ENCODE results near the gene ADAMTS2. TPM values are rescaled to one million over a fixed set of nuclear protein-coding genes. Genes with fewer than 3 reads are reported as not detected.
A peak's percentile ranks its signal among the peaks of the same experiment; 100 is the strongest.

The ADAMTS2 gene
- total and polyA plus RNA-seq, 10 donors = 4.0 to 101 (median 47.5) TPM

- no peaks in the 10 kb centered on the region for H3K36me3 ChIP-seq
- no peak overlapping the region for H3K27ac ChIP-seq
- intact Hi-C loops (cut with DNase I; ENCODE audit: low total_unique reads) = no loop called here
- peaks cover 6 to 49% (median 21%) of the 10 kb centered on the region in 6 donors for H3K4me1 ChIP-seq
- H3K4me3 ChIP-seq = no peak overlapping the region
- 69 to 78% (median 72%) methylated on average over 5 to 9 of the region's 9 CpGs for WGBS, 5 donors
- H3K9me3 ChIP-seq = peaks cover 0 to 14% (median 10%) of the 10 kb centered on the region in 8 donors
- peak; percentile 68 for DNase-seq
- H3K27me3 ChIP-seq (replicated peaks in 1 of 7) = no peaks in the 10 kb centered on the region
- TF ChIP-seq CTCF (IDR thresholded peaks at IDR 0.05 in 8 of 11, conservative IDR thresholded peaks at IDR 0.05 in 3 of 11) (no peak), POLR2AphosphoS5 (IDR thresholded peaks at IDR 0.05) (no peak), POLR2A (IDR thresholded peaks at IDR 0.05) (no peak)
Observed at GRCh38 chr5:179310439-179311090, 34.7 kb downstream of the ADAMTS2 start.

GRCh38 chr5:179309751-179310320 lies 35.4 kb downstream of the ADAMTS2 start:
- TF ChIP-seq CTCF (IDR thresholded peaks at IDR 0.05 in 8 of 11, conservative IDR thresholded peaks at IDR 0.05 in 3 of 11) = no peak
- no peak for TF ChIP-seq POLR2A (IDR thresholded peaks at IDR 0.05)
- TF ChIP-seq POLR2AphosphoS5 (IDR thresholded peaks at IDR 0.05) = no peak
- intact Hi-C loops (cut with DNase I; ENCODE audit: low total_unique reads) = no loop called here
- peaks cover 3 to 42% (median 20%) of the 10 kb centered on the region in 6 donors for H3K4me1 ChIP-seq
- H3K9me3 ChIP-seq = peaks cover 0 to 22% (median 17%) of the 10 kb centered on the region in 8 donors
- H3K27me3 ChIP-seq (replicated peaks in 1 of 7) = no peaks in the 10 kb centered on the region
- H3K4me3 ChIP-seq = no peak overlapping the region
- no peak overlapping the region for H3K27ac ChIP-seq
- DNase-seq = peak; percentile 69
- WGBS, 5 donors = 79 to 93% (median 87%) methylated on average over 3 to 10 of the region's 10 CpGs
- H3K36me3 ChIP-seq = no peaks in the 10 kb centered on the region

GRCh38 chr5:179309383-179309670 lies 35.9 kb downstream of the ADAMTS2 start:
- 69 to 79% (median 73%) methylated on average over 7 of the region's 7 CpGs for WGBS, 5 donors
- Histone ChIP-seq H3K27me3 (replicated peaks in 1 of 7) (no peaks in the 10 kb centered on the region), H3K36me3 (no peaks in the 10 kb centered on the region), H3K27ac (no peak overlapping the region), H3K4me3 (no peak overlapping the region), H3K9me3 (peaks cover 0 to 27% (median 22%) of the 10 kb centered on the region in 8 donors), H3K4me1 (peaks cover 3 to 37% (median 15%) of the 10 kb centered on the region in 6 donors)
- no peak for DNase-seq
- intact Hi-C loops (cut with DNase I; ENCODE audit: low total_unique reads) = no loop called here
- TF ChIP-seq POLR2A (IDR thresholded peaks at IDR 0.05) (no peak), CTCF (IDR thresholded peaks at IDR 0.05 in 8 of 11, conservative IDR thresholded peaks at IDR 0.05 in 3 of 11) (no peak), POLR2AphosphoS5 (IDR thresholded peaks at IDR 0.05) (no peak)

GRCh38 chr5:179308563-179309382 lies 36.5 kb downstream of the ADAMTS2 start:
- WGBS, 5 donors = 58 to 88% (median 77%) methylated on average over 6 to 13 of the region's 13 CpGs
- TF ChIP-seq POLR2AphosphoS5 (IDR thresholded peaks at IDR 0.05) (peak in 2 of 3 donors; percentile 39 to 55), CTCF (IDR thresholded peaks at IDR 0.05 in 8 of 11, conservative IDR thresholded peaks at IDR 0.05 in 3 of 11) (no peak)
- intact Hi-C loops (cut with DNase I; ENCODE audit: low total_unique reads) = no loop called here
- H3K4me1 ChIP-seq = peaks cover 0 to 31% (median 12%) of the 10 kb centered on the region in 6 donors
- no peak overlapping the region for H3K4me3 ChIP-seq
- H3K36me3 ChIP-seq = no peaks in the 10 kb centered on the region
- DNase-seq = peak; percentile 70
- H3K27me3 ChIP-seq (replicated peaks in 1 of 7) = no peaks in the 10 kb centered on the region
- H3K9me3 ChIP-seq = peaks cover 0 to 32% (median 27%) of the 10 kb centered on the region in 8 donors
- H3K27ac ChIP-seq = peak overlapping the region in 1 of 8 donors; percentile 11
